Occipital lobe (tissue), 2 donors: ENCODE data around the gene YJU2. TPM values are rescaled to one million over a fixed set of nuclear protein-coding genes. Genes with fewer than 3 reads are reported as not detected.
A peak's percentile ranks its signal among the peaks of the same experiment; 100 is the strongest.
"Not testable (repeated sequence)": the region's sequence is repeated elsewhere in the genome, so short reads cannot be mapped to it uniquely, and the experiment has no call there.

Experiments
- DNase-seq: peaks from one replicate; lab custom pipeline; 2025; lab: John Stamatoyannopoulos, UW
- total RNA-seq: library from RNA; depleted of rRNA; stranded (reverse); fragments of >200 nt; gene quantifications from one replicate; pipeline ENCODE4 v1.2.3, GENCODE V29; 2014

The YJU2 gene
- total RNA-seq, 1 donor from 2014 or later, result 16.2 TPM

- DNase-seq, result no peak
These were observed 21.3 kb downstream of the YJU2 start for GRCh38 chr19:4267901-4268815.

- no peak for DNase-seq
These were observed 22.0 kb downstream of the YJU2 start for GRCh38 chr19:4268816-4269430.

- DNase-seq, result no peak
These were observed 26.0 kb downstream of the YJU2 start for GRCh38 chr19:4272894-4273293.

- DNase-seq, result not testable (repeated sequence)
These were observed 27.4 kb downstream of the YJU2 start for GRCh38 chr19:4274321-4274686.

- no peak for DNase-seq
These were observed 30.4 kb downstream of the YJU2 start for GRCh38 chr19:4277191-4277696.

GRCh38 chr19:4278010-4278409, 31.1 kb downstream of the YJU2 start:
- no peak for DNase-seq

GRCh38 chr19:4278419-4279266, 31.8 kb downstream of the YJU2 start, which contains the start of gene SHD:
TSS of gene SHD (plus strand) at chr19:4279266. CDS start at chr19:4280064, 798 bp downstream.
- no peak for DNase-seq

GRCh38 chr19:4279267-4279529, 32.3 kb downstream of the YJU2 start:
- no peak for DNase-seq

GRCh38 chr19:4279530-4280422, 32.9 kb downstream of the YJU2 start:
- no peak for DNase-seq

GRCh38 chr19:4284176-4284958, 37.5 kb downstream of the YJU2 start:
- no peak for DNase-seq

- no peak for DNase-seq
These were observed 38.1 kb downstream of the YJU2 start for GRCh38 chr19:4284974-4285373.

- not testable (repeated sequence) for DNase-seq
These were observed 39.3 kb downstream of the YJU2 start for GRCh38 chr19:4286141-4286540.

- no peak for DNase-seq
These were observed 41.4 kb downstream of the YJU2 start for GRCh38 chr19:4288091-4288777.

GRCh38 chr19:4291184-4291732, 44.4 kb downstream of the YJU2 start:
- no peak for DNase-seq

- no peak for DNase-seq
These were observed 45.6 kb downstream of the YJU2 start for GRCh38 chr19:4292515-4292914.

- no peak for DNase-seq
These were observed 47.5 kb downstream of the YJU2 start for GRCh38 chr19:4294389-4294788.

GRCh38 chr19:4295972-4296771, 49.3 kb downstream of the YJU2 start:
- DNase-seq, result peak; percentile 56
